AG08396 (cell line): ENCODE data around the gene OAF.

ENCODE experiments used
- DNase-seq: peaks from one replicate; pipeline ENCODE4 v3.0.0; 2012; ENCODE audit warnings: low spot score, mixed read lengths

Gene OAF

GRCh38 chr11:120183701-120184141 is 27.1 kb upstream of the OAF start:
- DNase-seq = no peak

DNA sequence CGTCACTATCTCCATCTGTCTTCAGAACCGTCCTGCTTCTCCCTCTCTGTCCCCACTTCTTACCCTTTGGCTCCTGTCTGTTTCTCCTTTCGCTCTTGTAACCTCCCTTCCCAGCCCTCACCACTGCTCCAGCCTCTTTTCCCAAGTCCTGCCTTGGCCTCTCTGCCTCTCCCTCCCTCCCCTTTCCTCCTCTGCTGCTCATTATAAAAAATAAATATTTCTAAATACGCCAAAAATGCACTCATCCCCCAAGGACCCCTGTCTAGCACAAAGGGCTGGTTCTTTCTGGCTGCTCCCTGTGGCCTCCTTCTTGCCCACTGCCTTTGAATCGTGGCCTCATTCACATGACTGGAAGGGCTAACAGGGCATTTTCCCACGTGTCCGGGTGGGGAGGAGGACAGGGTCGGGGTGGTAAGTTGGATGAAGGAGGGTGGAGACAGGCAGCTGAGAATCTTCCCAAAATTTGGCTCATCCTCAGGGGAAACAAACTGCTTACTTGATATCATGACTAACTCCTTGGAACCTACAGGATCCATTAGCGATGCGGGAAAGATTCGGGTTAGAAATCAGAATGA is 26.4 kb upstream of the OAF start:
- no peak for DNase-seq

DNA sequence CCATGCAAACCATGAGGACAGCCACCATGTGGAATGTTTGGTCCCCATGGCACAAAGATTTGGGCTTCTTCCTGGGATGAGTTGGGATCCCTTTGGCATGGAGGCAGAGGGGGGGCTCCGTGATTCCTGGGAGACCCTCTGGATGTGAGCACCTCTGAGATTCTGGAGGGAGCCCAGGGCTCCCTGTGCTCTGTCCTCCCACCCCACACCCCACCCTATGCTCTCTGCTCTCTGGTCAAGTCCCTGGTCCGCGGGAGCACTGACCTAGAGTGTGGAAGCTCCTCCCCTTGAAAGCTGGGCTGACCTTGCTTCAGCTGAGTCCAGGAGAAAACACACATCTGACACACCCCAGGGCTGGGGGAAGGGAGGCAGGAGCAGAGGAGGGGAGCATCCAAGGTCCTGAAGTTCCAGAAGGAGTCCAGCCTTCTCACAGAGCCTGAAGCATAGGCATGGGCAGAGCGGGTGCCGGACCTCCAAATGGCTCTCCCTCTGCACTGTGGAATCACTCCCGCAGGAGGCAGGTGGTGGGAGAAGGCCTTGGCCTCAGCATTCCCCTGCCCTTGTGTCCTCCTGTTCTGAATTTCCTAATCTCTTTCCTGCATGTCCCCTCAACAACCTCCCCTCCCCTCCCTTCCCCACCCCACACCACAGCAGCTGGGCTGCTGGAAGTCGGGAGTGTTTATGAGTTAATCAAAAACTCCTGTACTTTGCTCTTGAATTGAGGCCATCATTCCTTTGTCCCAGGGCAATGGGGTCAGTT is 25.7 kb upstream of the OAF start:
- DNase-seq = peak; percentile 65

GRCh38 chr11:120185706-120186455 is 25.0 kb upstream of the OAF start:
- DNase-seq = no peak

DNA sequence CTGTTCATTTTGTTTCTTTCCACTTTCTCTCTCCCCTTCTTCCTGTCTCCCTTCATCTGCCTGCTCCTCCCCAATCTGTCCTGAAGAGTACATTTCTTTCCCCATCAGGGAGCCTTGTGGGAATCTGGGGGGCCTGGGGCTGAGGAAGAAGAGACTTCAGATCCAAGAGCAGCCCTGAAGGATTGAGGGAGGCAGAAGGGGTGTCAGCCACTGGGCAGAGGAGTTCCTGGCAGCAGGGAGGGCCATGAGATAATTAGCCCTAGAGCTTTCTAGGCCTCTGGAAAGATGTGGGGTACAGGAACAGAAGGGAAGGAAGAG is 24.4 kb upstream of the OAF start:
- DNase-seq = no peak

DNA sequence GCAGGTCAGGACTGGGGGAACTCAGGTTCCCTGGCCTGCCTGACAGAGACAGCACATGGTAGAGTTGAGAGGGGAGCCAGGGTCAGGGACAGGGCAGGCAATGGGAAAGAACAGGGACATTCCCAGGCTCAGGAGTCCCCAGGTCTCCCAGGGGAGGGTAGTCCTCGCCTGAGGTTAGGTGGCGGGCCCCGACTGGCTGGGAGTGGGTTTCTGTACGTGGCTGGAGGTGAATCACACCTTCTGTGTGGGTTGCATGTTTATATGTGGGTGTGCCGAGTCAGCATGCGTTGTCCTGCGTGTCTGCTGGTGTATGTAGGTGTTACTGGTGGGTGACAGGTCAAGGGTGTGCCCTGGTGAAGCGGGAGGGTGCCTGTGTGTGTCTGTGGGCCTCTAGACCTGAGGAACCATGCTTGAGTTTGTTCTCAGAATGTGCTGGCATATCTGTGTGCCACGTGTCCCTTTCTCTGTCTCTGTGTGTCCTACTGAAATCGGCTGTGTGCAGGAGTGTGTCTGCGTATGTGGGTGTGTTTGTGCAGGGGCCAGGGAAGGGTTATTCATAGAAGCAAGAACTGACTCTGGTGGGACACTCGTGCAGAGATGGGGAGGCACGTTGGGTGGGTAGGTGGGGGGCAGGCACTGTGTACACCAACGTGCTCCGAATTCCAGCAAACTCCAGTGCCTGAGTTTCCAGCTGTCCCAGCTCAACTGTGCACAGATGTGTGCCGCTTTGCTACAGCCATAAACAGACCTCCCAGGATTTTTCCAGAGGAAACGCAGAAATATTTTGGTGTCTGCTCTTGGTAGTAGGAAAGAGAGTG is 23.8 kb upstream of the OAF start:
- no peak for DNase-seq

DNA sequence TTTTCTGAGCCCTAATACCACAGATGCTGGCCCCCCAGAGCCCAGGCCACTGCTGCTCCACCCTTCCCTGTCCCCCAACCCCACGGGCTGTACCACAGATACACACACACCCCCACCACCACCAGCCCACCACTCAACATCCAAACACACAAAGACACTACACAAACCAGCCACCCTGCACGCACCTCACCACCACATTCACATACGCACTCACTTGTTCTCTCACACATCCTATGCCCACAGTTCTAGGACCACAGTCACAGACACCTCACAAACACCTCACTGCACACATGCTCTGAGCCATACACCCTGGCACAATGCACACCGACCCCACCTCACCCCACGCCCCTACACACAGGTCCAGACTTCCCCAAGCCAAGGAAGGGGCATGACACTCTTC is 22.5 kb upstream of the OAF start:
- DNase-seq = no peak

DNA sequence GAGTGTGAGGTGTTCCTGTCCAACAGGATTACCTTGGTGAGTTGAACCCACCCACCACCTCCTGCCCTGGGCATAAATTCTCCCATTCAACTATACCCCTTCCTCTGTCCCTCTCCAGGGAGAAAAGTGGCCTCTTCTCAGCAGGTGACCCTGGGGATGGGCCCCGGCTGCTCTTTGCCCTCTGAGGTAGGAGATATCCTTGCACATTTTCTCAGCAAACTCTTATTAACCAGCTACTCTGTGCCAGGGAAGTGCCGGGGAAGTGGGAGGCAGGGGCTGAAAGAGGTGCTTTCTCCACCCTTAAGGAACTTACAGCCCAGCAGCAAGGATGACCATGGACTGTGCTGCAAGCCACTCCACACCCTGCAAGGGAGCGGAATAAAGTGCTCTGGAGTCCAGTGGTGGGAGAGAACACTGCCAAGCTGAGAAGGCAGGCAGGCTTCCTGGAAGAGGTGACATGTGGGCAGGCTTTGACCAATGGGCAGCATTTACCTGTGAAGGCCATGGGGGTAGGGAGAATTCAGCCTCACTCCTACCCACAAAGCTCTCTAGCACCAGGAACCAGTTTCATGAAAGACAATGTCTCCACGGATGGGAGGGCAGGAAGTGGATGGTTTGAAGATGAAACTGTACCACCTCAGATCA is 21.9 kb upstream of the OAF start:
- DNase-seq = no peak

- no peak for DNase-seq
These were observed 19.8 kb upstream of the OAF start for GRCh38 chr11:120191058-120191457.

- DNase-seq = no peak
These were observed 17.8 kb upstream of the OAF start for GRCh38 chr11:120192831-120193625.

DNA sequence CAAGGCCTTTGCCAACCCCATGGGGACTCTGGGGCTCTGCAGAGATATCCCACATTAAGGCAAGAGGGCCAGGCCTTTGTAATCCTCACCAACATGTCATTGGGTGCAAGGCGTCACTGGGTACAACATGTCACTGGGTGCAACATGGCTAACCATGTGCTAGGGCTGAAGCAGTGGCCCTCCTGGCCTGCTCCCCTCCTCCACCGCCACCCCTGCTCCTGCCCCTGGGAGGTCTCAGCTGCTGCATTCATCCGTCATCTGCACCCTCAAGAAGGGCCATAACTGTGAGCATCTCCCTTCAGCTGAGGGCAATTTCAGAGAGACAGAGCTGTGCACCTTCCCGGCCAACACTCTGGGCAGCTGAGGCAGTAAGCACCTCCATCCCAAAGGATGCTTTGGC is 16.7 kb upstream of the OAF start:
- no peak for DNase-seq

DNA sequence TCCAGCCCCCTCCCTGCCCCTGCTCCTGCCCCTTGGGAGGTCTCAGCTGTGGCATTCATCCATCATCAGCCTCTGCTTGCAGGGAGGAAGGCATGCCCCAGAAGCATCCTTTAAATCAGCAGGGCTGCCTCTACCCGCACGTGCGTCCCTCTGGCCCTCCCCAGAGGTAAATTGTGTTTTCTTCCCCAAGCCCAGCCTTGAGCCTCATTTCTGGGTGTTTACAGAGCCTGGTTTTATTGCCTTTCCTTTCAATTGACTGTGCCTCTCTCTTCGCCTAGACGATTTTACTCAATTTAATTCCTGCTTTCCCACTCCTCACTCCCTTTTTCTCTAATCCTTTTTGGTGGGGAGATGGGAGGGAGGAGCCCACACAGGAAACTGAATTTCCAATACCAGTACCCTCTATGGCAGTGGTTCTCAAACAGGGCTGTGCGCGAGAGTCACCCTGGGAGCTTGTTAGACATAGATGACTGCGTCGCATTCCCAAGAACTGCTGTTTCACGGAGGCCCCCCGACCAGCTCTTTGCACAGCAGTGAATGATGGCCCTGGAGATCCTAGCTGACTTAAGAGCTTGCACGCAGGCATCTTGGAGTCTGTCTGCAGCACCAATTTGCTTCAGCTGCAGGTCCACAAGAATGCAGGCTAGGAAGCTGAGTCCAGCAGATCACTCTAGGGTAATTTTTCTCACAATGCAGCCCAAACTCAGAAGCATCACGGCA is 15.1 kb upstream of the OAF start:
- no peak for DNase-seq

GRCh38 chr11:120196826-120197225 is 14.0 kb upstream of the OAF start:
- no peak for DNase-seq

GRCh38 chr11:120197251-120197891 is 13.5 kb upstream of the OAF start:
- no peak for DNase-seq

- DNase-seq = no peak
These were observed 12.9 kb upstream of the OAF start for GRCh38 chr11:120197977-120198376.

GRCh38 chr11:120198403-120198786 is 12.4 kb upstream of the OAF start:
- no peak for DNase-seq

DNA sequence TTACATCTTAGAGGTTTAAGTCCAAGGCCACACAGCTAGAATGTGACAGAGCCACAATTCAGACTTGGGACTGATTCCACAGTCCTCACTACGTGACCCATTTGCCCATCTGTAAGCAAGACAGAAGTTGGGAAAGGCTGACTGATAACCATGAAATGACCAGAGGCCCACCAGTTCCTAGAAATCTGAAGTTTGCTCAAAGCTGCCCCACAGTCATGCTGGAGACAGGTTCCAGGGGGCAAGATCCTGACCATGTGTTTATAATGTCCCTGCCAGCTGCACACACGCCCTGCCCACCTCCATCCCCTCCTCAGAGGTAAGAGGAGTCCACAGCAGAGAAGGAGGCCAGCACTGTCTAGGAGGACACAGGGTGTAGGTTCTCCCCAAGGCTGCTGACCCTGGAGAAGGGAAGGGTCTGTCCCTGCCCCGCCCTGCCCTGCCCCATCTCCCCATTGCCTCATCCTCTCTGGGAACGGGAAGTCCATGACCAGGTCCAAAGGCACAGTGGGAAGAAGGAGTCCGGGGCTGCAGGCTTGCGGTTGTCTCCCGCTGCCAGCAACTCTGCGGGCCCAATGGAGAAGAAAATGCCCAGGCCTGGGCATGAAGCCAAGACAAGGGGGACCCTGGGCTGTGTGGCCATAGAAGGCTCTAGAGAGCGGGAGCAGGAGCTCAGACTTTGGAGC is 11.9 kb upstream of the OAF start:
- no peak for DNase-seq

DNA sequence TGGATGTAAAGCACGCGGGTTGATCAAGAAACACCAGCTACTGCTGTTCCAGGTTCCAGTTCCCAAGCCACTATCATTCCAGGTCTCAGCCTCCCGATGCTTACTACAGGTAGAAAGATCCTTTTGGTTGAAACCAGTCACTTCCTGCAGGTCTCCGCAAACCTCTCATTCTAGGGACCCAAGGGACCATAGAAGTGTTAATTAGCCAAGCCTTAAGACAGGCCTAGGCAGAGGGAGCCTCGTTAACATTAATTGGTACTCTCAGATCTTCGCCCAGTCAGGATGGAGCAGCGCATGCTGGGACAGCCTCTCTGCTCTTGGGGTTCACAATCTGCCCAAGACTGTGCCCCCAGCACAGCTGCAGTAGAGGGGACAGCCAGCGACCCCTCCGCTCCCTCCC is 11.2 kb upstream of the OAF start:
- no peak for DNase-seq

DNA sequence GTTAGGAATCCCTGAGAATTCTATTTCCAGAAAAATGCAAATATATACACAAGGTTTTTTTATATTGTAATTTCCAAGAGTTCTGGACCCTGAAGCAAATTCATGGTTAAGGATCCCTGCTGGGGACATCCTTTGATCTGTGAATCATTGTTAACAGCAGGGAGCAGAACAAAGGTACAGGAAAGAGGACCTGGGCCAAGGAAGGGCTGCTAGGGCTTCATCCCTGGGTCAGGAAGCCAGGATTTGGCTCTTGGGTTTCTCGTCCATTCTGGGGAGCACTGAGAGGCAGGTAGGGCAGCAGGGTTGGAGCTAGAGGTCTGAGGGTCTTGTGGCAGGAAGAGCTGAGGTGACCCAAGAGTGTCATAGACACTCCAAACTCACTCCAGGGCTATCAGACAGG is 10.2 kb upstream of the OAF start:
- no peak for DNase-seq

DNA sequence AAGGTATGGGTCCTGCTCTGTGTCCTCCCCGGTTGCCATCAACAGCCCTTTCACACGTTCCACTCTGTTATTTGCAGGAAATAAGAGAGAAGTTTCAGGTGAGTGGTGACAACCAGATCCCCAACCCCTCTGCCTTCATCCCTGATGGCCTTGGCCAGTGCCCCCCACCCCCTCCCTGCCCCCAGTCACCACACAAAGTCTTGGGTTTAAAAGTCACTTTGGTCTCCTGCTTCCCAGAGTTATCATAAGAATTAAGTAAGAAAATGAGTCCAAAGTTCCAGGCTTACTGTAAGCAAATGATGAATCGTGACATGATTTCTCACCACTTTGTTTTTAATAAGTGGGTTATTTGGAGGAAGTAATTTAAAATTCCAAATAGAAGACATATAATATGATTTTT is 9.2 kb upstream of the OAF start:
- DNase-seq = no peak
